ENCODE measurements around the gene ELK1.
"Not testable (repeated sequence)": the region's sequence is repeated elsewhere in the genome, so short reads cannot be mapped to it uniquely, and the experiment has no call there.

Gene ELK1

DNA sequence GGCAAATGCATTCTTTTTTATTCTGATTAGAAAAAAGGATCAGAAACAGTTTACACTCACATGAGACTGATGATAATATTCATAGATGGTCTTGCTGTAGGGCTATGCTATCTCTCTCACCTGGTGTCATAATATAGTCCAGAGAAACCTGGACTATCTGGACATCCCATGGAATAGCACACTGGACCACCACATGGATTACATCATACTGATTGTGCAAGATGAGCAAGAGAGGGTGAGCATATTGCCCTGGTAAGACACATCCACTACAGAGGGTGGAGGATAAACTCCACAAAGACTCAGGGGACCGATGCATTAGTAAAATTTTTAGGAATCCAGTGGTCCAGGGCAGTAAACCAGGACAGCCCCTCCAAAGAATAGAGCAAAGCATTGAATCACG, 38.9 kb downstream of the ELK1 start:
- DNase-seq = no peak

DNA sequence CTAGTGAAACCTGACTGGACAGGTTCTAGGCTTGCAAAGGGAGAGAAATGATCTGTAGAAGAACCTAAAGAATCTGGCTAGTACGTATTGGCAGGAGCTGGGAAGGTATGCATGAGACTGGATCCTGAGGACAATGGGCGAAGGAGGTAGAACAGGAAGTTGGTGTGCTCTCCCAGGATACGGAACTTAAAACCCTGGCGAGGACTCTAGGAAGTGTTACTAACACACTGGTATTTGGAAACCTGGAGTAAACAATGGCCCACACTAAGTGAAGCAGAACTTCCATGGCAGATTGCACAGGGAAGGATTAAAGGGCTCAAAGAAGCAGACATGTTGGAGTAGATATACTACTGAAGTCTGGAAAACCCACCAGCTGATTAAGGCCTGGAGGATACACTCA, 39.9 kb downstream of the ELK1 start:
- no peak for DNase-seq

- DNase-seq = no peak
Measured at GRCh38 chrX:47608130-47608810, 42.1 kb downstream of the ELK1 start.

DNA sequence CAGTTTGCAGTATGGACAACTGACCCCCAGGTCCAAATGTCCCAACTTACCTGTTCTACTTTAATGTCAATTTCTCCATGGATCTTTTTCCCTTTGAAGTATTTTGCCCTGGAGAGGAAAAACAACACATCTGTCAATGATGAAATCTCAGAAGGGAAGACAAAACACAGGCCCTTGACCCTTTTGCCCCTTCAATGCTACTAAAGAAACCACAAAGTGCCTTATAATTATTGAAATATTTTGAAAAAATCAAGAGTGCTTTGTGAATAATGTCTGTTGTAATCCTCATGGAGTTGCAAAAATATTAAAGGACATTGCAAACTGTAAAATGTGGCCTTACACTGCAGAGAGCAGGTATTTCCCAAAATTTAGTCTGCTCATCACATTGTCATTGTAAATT, 43.3 kb downstream of the ELK1 start:
- DNase-seq = no peak

DNA sequence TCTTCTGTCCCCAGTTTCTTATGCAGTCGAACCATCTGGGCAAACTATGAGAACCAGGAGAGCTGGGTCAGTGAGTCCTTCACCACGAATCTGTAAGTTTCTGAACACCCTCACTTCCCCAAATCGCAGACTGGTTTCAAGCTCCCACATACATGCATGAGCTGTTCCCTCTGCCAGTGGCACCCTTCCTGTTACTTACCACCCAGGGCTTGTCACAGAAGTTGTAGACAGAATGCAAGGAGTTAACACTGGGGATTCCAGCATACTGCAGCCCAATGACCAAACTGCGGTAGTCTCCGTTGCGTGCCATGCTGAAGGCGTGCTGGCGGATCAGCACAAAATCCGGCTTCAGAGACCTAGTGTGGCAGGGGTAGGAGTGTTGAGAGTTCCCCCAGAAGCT, 45.3 kb downstream of the ELK1 start:
- no peak for DNase-seq

- not testable (repeated sequence) for DNase-seq
Measured at GRCh38 chrX:47603125-47603524, 47.2 kb downstream of the ELK1 start.

DNA sequence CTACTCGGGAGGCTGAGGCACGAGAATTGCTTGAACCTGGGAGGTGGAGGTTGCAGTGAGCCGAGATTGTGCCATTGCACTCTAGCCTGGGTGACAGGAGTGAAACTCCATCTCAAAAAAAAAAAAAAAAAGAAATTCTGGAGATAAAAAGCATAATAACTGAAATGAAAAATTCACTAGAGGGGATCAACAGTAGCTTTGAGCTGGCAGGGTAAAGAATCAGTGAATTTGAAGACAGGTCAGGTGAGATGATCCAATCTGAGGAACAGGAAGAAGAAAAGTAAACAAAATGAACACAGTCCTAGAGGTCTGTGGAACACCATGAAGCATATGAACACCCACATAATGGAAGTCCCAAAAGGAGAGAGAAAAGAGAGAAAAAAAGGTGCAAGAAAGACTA, 53.1 kb downstream of the ELK1 start:
- DNase-seq = no peak

DNA sequence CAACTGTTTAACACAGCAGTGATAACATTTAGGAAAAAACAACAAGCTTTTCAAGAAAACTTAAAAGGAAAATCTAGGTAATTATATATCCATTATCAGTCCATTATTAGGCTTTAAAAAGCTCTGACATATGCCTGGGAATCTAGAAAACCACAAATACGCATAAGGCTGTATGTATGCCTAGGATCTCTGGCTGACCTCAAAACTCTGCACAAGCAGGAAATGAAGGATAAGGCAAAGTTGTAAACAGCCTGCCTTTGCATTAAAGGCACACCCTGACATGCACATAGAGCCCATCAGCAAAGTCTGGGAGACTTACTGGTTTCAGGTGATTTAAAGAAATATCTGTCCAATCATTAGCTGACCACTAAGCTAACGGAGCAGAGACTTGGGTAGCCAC, 54.1 kb downstream of the ELK1 start:
- DNase-seq = no peak

DNA sequence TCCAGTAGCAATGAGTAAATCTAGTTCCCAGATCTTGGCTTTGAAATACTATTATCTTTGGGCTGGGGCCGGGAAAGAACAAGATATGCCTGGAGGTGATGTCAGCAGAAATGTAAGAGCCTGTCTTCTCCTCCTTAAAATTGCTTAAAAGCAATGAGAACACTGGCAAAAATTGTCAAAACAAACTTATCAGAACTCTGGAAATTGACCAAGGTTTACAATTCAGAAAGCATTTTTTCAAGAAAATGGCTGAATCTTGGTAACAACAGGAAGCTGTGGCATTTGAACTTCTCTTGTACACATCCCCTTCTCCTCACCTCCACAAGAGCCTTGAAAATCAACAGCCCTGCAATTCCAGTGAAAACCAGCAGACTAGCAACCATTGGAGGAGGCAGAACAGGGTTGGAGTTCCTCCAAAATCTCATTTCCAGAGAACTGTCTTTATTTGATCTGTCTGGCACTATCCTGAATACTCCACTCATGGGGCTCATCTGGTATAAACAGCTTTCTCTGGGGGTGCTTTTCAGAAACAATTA, 54.6 kb downstream of the ELK1 start:
- DNase-seq = no peak

GRCh38 chrX:47593522-47593921, 56.8 kb downstream of the ELK1 start:
- DNase-seq = no peak

DNA sequence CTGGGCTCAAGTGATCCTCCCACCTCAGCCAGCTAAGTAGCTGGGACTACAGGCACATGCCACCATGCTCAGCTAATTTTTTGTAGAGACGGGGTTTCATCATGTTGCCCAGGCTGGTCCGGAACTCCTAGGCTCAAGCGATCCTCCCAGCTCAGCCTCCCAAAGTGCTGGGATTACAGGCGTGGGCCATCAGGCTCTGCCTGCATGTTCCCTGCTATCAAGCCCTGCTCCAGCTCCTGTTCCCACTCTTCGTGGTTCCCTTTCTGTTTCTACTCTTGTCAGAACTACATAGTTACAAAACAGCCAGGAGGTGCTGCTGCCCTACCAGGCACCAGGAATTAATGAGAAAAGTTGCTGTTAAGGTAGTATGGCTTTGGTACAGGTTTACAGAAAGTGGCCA, 59.4 kb downstream of the ELK1 start:
- no peak for DNase-seq

DNA sequence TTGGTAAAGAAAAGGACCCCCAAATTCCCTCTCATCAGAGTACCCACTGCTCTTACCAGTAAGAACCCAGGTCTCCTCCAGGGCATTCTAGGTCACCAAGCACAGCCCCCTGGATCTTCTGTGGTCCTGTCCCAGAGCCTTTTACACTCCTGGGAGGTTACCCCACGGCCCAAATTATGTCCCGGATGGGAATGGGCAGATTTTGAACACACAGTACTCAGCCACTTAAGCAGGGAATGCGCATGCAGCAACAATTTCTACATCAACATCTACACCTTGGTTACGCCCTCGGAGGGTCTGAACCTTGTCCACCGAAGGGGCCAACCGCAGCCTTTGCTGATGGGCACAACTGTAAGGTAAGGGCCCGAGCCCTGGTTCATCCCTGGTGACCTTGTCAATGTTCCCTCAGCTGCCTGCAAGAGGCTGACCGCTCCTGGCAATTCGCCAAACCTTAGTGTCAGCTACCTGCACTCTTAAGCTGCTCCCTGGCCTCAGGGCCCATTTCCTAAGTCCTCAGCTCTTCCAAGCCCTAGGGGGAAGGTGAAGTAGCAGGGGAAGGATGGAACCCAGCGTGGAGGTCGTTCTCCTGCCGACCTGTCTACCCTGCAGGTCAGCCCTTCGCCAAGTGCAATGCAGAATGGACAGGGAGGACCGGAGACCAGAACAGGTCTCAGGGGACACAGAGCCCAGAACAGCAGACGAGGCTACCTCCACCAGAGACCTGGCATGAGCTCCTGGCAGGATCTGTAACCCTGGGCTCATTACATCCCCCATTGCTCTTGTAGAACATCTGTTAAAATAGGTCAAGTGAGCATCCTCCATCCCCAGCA, 62.2 kb downstream of the ELK1 start:
- DNase-seq = no peak

DNA sequence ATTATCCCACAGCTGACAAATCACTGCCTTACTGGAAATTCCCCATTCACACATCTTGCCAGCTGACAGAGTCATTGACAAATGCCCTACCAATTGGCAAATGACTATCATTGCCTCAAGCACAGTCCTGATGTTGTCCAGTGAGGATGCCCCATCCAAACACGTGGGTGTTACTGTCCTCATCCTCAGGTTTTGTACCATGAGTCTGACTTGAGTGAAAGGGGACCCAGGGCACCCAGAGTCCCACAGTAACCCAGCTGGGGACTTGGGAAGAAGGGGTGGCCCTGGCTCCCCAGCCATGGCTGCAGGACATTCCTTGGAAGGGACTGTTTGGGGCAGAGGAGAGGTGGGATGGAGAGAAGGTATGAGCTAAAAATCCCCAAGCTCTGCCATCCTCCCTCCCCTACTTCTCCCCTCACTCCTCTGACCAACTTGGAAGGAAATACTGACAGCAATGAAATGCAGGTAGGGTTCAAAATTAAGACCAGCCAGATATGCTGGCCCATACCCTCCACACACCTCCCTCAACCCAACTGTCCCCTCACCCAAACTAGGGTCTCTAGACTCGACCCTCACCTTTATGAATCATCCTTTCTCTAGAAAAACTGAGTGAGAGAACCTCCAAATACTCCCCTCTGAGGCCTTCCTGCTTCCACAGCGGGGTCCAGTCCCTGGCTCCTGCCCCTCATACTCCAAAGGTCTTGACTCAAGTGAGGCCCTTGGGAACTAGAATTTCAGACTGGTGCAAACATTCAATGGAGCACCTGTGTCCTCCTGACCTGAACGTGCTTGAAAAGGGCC, 63.1 kb downstream of the ELK1 start:
- no peak for DNase-seq

DNA sequence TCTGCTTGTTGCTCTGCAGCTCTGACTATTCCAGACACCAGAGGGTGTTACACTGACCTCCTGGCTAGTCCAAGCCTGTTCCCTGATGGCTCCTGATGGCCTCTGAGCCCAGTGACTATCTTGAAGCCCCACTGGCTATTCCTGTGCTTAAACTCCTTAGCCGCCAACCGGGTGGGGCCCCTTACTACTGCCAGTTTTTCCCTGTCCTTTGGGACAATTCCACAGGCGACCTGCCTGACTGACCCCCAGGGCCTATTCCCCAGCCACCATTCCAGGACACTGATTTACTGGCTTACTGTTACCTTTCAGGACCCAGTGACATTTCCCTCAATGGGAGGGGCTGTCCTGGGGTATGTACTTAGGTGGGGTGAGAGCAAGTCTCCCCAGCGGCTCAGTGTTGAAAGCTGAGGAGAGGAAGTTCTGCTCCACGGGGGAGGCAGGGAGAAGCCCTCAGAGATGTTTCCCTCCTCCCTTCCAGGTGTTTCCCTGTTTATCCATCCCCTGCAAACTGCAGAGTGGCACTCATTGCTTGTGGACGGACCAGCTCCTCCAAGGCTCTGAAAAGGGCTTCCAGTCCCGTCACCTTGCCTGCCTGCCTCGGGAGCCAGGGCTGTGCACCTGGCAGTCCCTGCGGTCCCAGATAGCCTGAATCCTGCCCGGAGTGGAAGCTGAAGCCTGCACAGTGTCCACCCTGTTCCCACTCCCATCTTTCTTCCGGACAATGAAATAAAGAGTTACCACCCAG, 64.1 kb downstream of the ELK1 start:
- no peak for DNase-seq

All from NCI-H526 (cell line).